Astrocyte (in vitro differentiated cells and primary cell): Measurements from ENCODE around the gene SMARCB1.

ENCODE experiments used
- EZH2 ChIP-seq: IDR thresholded peaks from 2 replicates; pipeline ENCODE4 v1.6.1; 2012; ENCODE audit warnings: mild to moderate bottlenecking, low read length, inconsistent platforms; ENCODE audit not compliant: insufficient read depth
- TF ChIP-seq, protein P1 (sequence below): IDR thresholded peaks from 2 replicates; pipeline ENCODE4 v1.5.1; 2011; ENCODE audit warnings: low read depth, mild to moderate bottlenecking, inconsistent platforms, low read length, moderate library complexity; ENCODE audit not compliant: insufficient read depth

DNA sequence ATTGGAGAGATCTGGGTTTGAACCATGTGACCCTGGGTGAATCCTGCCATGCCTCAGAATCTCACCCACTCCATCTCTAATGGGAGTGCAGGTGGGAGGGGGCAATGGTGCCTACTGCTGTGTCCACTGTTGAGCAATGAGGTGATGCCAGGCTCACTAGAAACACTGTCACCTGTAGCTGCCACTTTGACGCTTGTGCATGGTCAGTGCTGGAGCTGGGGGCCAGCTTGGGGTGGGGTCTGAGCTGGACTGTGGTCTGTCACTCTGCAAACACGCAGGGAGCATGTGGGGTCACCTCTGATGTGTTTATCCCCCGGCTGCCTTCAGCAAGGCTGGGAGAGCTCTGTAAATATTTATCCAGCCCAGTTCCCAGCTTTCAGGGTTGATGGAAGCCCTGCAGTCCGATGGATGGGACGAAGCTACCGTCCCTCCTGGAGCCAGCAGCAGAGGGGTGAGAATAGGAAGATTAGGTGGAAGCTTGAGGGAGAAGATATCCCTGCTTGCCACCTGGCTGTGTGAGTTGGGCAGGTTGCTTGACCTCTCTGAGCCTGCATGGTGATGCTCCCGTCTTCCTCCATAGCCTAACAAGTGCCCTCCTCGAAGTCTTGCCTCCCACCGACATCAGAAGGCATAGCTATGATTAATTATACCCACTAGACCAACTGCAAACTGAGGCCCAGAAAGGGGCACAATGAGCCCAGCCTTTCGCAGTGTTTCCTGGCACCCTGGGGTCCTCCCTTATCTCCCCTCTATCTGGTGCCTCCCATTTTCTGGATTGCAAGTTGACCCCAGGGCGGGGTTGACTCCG lies 12.4 kb upstream of the SMARCB1 start:
- TF ChIP-seq, protein P1, sequence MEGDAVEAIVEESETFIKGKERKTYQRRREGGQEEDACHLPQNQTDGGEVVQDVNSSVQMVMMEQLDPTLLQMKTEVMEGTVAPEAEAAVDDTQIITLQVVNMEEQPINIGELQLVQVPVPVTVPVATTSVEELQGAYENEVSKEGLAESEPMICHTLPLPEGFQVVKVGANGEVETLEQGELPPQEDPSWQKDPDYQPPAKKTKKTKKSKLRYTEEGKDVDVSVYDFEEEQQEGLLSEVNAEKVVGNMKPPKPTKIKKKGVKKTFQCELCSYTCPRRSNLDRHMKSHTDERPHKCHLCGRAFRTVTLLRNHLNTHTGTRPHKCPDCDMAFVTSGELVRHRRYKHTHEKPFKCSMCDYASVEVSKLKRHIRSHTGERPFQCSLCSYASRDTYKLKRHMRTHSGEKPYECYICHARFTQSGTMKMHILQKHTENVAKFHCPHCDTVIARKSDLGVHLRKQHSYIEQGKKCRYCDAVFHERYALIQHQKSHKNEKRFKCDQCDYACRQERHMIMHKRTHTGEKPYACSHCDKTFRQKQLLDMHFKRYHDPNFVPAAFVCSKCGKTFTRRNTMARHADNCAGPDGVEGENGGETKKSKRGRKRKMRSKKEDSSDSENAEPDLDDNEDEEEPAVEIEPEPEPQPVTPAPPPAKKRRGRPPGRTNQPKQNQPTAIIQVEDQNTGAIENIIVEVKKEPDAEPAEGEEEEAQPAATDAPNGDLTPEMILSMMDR = no peak
- no peak for TF ChIP-seq EZH2
